Measurements from ENCODE around the gene WNT5B.

Gene WNT5B

DNA sequence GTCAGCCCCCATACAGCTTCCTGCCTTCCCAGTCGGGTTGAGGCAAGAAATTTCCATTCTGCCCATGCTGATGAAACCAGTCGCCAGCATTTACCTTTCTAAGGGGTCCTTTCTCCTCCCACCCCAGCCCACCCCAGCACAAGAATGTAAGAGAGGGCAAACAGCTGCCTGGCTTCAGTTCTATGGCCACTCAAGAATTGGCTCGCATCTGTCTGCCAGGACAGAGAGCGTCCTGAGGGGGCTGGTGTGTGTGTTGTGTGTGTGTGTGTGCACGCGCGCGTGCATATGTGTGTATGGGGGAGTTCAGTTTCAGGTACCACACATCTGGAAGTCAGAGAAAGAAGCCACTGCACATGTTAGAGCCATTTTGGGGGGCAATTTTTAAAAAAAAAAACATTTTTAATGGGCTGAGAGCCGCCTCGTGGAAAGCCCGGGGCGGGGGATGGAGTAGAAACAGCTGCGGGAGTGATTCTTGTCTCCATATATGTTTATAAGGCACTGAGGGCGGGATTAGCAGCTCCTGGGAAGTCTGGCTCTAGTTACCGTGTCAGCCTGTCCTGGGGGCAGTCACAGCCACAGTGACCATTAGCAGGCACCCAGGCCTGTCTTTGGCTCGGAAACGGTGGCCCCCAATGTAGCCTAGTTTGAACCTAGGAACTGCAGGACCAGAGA lies at the start of gene WNT5B:
WNT5B (plus strand) TSS at position 566 of the 672 bp plus-strand sequence. CDS start 2,124 bp downstream, outside the sequence.
- DNase-seq (ENCODE audit: low read depth in 2 of 3, low spot score in 1 of 3): no peak

DNA sequence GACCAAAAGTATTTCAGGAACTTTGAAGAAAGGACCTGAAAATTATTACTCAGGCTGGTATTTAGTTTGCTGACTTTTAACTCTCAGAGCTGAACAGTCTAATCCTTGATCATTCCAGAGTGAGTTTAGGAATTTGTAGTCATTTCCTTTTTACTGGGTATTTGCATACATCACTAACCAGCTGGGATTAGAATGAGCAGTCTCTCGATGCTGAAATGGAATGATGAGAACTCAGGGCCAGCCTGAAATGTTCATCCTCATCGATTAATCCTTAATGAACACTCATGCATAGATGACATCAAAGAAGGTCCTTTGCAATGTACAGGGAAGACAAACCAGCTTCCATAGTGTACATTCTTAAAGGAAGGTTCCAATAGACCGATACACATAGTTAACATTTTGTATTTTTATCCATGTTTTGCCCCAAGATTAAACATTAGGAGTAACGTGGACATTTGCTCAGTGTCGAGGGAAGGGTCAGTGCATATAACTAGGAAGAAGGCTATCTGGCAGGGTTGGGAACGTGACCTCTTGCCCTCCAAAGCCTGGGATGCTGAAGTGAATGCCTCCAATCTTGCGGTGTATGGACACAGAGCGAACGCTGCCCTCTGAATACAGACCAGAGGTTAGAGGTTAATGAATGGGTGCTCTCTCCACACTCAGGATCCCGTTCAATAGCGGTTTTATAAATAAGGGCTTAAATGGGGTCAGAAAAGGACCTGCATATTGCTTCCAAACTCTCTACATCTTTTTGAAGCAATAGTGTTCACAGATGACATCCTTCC lies 49.2 kb upstream of the WNT5B start:
- DNase-seq (ENCODE audit: low read depth in 2 of 3, low spot score in 1 of 3): no peak

DNA sequence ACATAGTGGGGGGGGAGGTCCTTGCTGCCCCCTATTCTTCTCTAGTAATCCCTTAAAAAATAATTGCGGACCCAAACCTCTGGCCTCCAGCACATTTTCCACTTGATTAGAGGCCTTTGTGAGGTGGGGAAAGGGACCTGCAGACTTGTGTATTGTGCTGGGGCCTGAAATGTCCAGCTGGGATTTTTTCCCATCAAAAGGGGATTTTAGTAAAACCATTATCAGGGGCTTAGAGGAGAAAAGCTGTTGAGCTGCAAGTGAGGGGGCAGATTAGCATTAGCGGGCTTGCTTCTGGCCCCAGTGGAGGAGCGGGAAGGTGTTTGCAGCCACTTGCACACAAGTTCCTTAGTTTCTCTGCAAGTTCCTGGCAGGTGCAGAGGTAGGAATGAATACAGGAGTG lies 48.5 kb upstream of the WNT5B start:
- no peak for DNase-seq (ENCODE audit: low read depth in 2 of 3, low spot score in 1 of 3)

DNA sequence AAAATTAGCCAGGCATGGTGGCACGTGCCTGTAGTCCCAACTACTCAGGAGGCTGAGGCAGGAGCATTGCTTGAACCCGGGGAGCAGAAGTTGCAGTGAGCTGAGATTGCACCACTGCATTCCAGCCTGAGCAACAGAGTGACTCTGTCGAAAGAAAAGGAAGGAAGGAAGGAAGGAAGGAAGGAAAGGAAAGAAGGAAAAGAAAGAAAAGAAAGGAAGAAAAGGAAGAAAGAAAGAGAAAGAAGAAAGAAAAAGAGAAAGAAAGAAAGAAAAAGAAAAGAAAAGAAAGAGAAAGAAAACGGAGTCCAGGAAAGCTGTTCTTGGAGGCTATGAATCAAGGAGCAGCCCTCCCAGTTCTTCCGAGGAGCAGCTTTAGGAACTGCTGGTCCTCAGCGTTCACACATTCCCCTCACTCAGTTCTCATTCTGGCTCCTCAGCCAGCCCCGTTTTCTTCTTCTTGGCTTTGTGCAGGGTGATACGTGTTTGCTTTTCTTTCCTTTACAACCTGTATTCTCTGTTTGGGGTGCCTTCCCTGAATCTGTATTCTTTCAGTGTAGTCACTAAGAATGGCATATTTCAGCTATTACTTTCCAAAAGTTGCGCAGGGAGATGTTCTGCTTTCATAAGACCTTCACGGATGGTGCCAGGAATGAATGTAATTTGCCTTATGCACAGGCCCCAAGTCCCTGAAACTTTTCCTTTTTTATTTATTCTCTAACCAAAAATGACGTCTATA lies 46.9 kb upstream of the WNT5B start:
- DNase-seq (ENCODE audit: low read depth in 2 of 3, low spot score in 1 of 3): no peak

DNA sequence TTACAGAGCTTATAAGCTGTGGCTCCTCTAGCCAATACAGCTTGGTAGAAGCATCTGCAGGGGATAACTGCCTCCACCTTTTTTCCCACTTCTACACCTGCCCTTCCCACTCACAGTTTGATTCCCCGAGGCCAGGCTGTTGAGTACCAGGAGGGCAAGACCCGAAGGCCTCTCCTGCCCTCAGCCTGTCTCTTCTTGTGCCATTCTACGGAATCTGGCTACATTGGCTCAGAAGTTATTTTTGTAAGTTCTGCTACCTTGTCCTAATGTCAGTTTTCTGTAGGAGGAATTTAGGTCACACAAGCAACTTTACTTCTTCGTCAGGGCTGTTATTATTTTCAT lies 46.4 kb upstream of the WNT5B start:
- DNase-seq (ENCODE audit: low read depth in 2 of 3, low spot score in 1 of 3): no peak

DNA sequence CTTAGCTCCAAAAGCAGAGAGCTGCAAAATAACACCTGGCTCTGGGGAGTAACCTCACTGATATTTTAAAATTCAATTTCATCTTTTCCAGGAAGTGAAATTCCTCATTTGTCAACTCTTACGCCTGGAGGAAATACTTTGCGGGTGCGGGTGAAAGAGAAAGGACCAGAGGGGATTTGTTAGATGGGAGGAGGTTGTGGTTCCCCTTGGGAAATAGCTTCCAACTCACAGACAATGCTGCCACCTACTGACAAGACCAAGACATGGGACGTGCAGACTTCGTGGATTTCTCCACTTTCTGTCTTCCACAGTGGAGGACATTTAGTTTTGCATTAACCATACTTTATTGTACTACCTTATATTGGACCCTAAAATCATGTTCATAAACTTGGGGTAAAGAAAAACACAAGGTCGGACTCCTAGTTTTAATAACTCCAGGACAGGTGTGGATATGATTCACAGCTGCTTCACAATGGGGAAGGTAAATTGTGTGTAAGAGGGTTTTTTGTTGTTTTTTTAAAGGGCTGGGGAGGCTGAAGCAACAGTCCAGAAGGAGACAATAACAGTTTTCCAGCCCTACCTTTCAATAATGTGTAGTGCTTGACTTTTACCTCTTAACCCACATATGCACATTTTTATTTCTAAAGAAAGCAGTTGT lies 45.5 kb upstream of the WNT5B start:
- peak in 2 of 3 donors; percentile 46 to 77 for DNase-seq (ENCODE audit: low read depth in 2 of 3, low spot score in 1 of 3)

DNA sequence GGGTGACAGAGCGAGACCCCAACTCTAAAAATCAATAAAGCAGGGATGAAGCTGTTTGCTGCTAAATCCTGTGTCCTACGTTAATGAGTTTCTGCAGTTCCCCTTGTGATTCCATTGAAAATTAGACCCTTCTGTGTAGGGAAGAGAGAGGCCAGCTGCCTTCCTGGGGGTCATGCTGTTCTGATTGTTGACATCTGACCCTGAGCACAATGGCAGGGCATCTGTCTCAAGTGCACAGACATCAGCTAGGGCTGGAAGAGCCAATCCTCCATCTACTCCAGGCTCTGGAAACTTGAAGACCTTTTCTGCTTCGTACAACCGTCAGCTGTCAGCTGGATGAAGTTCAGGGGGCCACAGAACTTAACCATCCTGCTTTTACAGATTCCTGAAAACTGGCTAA lies 44.7 kb upstream of the WNT5B start:
- no peak for DNase-seq (ENCODE audit: low read depth in 2 of 3, low spot score in 1 of 3)

DNA sequence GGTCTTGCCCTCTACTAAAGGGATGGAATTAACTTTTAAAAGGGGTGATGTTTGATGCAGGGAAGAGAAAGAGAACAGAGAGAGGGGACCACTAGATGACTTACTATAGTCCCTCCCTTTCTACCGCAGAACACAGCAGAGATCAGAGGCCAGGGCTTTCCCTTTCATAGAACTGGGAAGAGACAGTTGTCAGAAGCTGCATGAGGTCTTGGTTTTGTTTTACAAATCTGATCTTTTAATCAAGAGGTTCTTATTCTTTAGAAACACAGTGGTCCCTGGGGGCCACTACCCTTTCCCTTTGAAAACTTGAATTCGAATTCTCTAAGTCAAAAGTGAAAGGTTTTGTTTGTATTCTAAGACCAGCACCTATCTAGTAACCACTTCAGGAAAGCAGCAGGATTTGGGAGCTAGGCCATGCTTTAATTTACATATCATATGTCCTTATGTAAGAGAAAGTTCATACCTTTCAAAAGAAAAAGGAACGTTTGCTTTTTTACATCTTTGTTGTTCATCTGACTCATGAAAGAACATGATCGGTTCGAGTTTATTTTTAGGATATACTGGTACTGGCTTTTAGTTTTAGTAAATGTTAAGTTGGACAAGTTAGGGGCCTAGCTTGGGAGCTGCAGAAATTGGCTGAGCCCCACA lies 41.0 kb upstream of the WNT5B start:
- no peak for DNase-seq (ENCODE audit: low read depth in 2 of 3, low spot score in 1 of 3)

DNA sequence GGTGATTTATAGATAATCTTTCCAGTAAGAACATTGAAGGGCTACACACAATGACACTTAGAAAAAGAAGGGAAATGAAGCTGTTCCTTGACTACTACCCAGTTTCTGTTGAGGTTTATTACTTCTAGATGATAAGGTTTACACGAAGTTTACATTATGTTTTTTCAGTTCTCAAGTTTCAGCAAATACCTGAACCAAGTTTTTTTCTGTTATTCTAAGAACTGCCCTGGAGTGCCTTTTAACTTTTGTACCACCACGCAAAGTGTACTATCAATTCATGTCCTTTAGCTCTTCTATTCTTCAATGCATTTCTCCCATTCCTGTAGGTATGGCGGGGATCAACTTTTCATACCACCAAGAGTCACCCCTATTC lies 40.5 kb upstream of the WNT5B start:
- no peak for DNase-seq (ENCODE audit: low read depth in 2 of 3, low spot score in 1 of 3)

DNA sequence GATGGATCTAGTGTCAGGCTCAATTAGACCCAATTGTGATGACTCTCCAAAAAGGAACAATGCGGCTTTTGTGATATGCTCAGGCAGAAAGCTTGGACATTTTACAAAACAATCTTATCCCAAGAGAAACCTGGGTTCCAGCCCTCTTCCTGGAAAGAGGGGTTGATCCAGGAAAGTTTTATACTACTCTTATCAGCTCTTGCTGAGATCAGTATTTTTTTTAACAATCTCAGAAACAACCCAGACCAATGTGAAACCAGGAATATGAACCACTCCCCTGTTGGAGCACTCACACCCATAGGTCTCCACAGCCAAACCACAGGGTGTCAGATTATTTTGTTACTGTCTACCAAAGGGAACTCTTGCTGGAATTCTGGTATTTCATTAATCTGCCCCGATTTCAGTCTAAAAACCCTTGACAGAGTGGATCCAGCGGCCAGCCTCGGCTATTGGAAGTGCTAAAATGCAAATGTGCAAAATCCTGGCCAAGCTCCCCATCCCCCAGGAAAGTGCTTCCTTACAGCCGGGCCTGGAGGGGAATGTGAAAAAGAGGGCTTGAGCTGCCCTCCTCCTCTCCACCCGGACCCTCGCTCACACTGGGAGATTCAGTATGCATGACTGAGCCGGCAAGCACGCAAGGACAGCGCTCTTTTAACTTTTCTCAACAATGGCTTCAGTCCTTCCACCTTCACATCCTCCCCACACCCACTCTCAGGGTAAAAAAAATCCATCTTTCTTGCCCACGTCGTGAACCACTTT lies 38.6 kb upstream of the WNT5B start:
- DNase-seq (ENCODE audit: low read depth in 2 of 3, low spot score in 1 of 3): no peak

DNA sequence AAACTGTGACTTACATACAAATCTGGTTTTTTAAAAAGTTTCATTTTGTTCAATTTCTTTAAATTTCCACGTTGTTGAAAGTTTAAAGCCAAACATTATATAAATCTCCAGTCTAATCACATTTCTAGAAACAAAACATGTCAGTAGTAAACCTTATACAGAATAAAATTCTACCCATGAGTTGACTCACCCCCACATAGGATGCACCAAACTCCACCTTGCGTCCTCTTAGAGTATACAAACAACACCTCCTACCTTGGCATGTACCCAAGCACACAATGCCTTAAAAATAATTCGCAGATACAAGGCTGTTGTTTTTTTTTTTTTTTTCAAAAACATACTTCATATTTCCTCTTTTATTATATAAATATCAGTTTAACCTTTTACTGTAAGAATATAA lies 38.0 kb upstream of the WNT5B start:
- no peak for DNase-seq (ENCODE audit: low read depth in 2 of 3, low spot score in 1 of 3)

DNA sequence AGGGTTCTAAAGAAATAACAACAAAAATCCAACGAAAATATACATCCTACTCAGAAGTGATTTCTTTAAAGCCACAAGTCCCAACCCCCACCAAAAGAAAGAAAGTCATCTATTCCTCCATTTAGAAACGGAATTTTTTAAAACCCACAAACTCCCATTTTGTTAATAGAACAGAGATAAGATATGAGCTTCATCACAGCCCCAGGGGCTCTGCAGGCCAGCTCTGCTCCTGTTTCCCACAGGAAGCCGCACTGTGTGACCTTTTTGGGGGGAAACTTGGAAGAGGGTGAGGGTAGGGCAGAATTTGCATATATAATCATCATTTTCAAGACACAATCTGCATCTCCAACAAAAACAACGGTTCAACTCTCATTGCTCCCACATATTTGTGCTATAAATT lies 37.5 kb upstream of the WNT5B start:
- no peak for DNase-seq (ENCODE audit: low read depth in 2 of 3, low spot score in 1 of 3)

DNA sequence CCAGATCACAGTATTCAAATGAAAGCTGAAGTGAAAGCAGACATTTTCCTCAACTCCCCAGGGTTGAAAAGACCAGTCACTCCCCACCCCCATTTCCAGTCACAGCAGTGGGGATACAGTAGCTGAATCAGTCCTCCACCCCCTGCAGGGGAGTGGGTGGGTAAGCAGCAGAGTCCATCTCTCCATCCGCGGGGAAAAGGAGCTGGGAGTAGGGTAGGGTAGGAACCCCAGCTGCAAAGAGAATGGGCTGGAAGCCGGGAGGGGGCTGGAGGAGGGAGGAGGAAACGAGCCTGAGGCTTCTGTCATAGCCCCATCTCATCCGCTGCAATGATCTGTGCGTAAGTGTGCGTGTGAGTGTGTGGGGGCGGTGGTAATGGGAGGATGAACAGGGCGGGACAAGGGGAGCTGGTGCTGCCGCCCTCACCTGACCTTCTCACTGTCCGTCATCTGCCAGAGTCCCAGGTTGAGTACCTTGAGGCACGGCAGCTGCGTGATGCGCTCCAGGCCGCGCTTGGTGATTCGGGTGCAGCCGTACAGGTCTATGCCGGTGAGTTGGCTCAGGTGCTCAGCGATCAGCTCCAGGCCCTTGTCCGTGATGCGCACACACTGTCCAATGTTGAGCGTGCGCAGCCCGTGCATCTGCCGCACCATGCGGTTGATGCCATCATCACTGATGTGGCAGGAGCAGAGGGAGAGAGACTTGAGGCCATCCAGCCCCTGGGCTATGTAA lies 36.4 kb upstream of the WNT5B start:
- DNase-seq (ENCODE audit: low read depth in 2 of 3, low spot score in 1 of 3): peak; percentile 42 to 61 (median 54)

DNA sequence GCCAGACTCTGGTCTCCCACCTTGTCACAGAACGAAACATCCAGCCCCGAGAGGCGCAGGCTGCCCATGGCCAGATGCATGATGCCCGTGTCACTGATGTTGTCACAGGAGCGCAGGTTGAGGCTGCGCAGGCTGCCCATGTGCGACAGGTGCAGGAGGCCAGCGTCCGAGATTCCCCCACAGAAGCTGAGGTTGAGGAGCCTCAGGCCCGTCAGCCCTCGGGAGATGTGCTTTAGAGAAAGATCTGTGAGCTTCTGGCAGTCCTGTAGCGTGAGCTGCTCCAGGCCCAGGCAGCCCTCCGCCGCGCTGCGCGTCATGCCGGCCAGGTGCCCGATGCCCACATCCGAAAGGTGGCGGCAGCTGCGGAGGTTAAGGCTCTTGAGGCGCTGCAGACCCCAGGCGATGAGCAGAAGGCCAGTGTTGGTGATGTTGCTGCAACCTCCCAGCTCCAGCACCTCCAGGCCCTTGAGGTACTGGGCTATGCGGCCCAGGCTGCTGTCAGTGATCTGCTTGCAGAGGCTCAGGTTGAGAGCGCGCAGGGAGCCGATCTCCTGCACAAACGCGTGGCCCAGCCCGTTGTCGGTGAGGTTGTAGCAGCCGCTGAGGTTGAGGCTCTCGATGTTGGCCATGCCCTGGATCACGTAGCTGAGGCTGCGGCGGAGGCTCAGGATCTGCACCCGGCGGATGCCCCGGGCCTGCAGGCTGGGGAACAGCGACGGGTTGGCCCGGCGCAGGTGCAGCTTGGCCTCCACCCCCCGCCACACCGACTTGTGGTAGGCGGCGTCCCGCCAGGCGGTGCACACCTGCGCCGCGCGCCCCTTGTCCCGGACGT lies 35.6 kb upstream of the WNT5B start:
- DNase-seq (ENCODE audit: low read depth in 2 of 3, low spot score in 1 of 3): peak in 2 of 3 donors; percentile 22 to 23

DNA sequence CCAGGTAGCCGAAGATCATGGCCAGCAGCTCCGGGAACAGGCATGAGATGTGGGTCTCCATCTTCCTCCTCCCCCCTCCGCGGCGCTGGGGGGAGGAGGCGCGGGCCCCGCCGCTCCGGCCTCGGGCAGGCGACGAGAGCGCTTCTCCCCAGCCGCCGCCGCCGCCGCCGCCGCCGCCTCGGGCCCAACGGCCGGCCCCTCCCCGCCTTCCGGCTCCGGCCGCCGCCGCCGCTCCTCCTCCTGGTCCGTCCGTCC lies 35.1 kb upstream of the WNT5B start:
- DNase-seq (ENCODE audit: low read depth in 2 of 3, low spot score in 1 of 3): peak in 2 of 3 donors; percentile 28 to 30

DNA sequence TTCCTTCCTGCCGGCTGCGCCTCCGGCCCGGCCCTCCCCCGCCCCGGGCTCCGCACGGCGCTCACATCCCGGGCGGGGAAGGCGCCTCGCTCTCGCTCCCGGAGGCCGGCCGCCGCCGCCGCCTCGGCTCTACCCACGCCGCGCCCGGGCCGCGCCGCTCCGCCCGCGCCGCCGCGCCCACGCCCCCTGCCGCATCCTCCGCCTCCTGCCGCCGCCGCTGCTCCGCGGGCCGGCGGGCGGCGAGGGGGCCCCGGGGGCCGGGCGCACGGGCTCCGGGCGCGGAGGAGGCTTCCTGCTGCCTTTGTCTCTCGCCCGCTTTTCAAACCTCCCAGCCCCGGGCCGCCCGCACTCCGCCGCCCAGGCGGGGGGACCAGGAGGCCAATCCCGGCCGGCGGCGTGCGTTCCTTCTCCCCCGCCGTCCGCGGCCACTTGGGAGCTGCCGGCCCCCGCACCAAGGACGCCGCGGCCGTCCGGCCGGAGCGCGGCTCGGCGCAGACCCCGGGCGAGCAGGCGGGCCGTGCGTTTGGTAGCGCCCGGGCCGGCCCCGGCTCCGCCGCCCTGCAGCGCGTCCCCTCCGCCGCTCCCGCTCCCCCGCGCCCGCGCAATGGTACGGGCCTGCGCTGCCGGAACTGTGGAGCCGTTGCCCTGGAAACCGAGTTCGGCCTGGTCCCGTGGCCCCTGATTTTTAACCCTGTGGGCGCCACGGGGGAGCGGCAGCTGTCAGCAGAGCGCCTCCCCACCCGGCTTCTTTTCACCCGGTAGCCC lies 34.6 kb upstream of the WNT5B start, which contains the start of gene FBXL14:
FBXL14 (minus strand) TSS at position 321 of the 765 bp plus-strand sequence. CDS start 515 bp downstream, outside the sequence.
- DNase-seq (ENCODE audit: low read depth in 2 of 3, low spot score in 1 of 3): peak; percentile 36 to 79 (median 75)

DNA sequence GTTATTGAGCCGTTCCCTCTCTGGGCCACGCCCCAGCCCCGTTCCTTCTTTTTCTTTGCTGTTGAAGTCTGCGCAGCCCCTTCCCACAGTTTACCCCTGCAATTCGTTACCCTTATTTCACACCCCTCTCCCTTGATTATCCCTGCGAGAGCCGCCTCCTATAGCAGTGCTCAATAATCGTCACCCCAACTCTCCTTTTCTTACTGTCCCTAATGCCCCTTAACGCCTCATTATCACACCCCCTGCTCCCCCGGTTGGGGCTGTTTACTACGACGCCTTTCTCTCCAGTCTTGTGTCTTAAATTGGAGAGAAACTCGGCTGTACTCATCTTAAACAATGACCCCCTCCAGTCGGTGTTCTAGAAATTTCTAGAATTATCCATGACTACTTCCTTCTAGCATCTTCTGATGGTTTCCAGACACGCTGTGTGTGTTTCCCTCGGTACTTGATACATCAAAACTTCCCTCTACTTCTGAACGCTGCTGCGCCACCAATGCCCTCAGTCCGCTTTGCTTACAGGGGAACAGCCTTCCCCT lies 33.9 kb upstream of the WNT5B start:
- DNase-seq (ENCODE audit: low read depth in 2 of 3, low spot score in 1 of 3): no peak
